Fibroblast of skin of scalp (primary cell): ENCODE results near the gene MTREX.

Experiments
- DNase-seq: peaks from one replicate; pipeline ENCODE4 v3.0.0-alpha.2; 2013

MTREX gene

GRCh38 chr5:55429613-55430253 is 121.9 kb downstream of the MTREX start:
- no peak for DNase-seq

- DNase-seq = no peak
These were observed 124.8 kb downstream of the MTREX start for GRCh38 chr5:55432549-55432948.

- no peak for DNase-seq
These were observed 129.7 kb downstream of the MTREX start for GRCh38 chr5:55437452-55437851.

DNA sequence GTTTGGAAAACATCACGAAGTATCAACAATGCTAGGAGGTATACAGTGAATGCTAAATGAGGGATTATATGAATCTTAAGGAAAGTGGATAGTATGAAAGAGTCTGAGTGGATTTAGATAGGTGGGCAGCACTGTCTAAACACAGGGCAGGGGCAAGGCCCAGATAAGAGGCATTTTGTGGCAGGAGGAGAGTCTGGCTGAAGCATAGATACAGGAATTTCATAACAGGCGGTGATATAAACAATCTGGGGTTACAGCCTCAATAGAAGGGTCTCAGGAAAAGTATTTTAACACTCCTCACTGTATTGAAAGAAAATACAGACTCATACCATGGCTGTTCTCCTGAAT is 130.0 kb downstream of the MTREX start:
- DNase-seq = no peak

DNA sequence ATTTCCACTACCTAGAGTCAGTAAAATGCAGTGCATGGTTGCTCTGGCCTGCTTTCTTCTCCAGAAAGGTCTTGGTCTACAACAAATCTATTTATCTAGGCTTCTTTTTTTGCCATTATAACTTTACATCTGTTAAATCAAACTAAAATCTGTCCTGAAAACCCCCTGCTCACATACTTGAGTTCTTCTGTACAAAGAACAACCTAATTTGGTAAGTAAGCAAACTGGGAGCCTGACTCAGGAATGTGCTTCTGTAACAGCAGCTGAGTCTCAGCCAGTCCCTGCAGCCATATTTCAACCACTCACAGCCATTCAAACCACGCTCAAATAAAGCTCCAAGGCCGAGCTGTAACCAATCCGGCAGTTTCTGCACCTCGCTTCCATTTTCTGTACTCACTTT is 131.2 kb downstream of the MTREX start:
- DNase-seq = peak; percentile 92

- DNase-seq = peak; percentile 66
These were observed 132.4 kb downstream of the MTREX start for GRCh38 chr5:55440188-55440646.

DNA sequence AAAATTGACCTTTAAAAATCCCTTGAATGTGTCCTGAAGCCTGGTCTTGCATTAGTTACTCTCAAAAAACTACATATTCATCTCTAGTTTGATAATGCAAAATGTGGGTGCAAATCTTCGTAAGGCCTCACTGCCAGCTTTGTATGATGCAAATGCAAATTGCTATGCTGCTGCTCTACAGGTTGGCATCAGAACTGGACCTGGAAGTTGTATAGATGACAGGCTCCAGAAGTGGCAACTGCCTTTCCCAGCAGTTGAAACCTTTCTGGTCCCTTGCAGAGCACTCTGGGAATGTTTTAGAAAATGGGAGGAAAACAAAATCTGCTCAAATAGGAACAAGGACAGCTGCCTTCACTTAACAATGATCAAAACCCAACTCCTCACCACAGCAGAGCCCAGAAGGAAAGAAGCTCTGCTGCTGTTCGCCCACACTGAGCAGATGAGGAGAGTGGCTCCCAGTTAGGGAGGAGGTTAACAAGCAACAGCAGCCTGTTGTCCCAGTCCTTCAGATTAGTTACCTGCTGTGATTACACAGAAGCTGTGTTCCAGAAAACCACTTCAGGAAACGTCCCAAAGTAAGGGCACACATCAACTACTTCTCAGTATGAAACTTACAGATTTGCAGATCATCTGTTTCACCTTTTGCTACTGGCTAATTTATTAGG is 133.4 kb downstream of the MTREX start:
- DNase-seq = no peak

- DNase-seq = no peak
These were observed 134.2 kb downstream of the MTREX start for GRCh38 chr5:55441954-55442353.

- no peak for DNase-seq
These were observed 138.0 kb downstream of the MTREX start for GRCh38 chr5:55445791-55446190.

GRCh38 chr5:55446640-55447351 is 139.0 kb downstream of the MTREX start:
- peak; percentile 60 for DNase-seq

- DNase-seq = peak; percentile 82
These were observed 142.4 kb downstream of the MTREX start for GRCh38 chr5:55450050-55450765.

GRCh38 chr5:55451976-55452375 is 144.2 kb downstream of the MTREX start:
- DNase-seq = no peak

- DNase-seq = no peak
These were observed 145.4 kb downstream of the MTREX start for GRCh38 chr5:55453211-55453610.

GRCh38 chr5:55454282-55454681 is 146.5 kb downstream of the MTREX start:
- no peak for DNase-seq

DNA sequence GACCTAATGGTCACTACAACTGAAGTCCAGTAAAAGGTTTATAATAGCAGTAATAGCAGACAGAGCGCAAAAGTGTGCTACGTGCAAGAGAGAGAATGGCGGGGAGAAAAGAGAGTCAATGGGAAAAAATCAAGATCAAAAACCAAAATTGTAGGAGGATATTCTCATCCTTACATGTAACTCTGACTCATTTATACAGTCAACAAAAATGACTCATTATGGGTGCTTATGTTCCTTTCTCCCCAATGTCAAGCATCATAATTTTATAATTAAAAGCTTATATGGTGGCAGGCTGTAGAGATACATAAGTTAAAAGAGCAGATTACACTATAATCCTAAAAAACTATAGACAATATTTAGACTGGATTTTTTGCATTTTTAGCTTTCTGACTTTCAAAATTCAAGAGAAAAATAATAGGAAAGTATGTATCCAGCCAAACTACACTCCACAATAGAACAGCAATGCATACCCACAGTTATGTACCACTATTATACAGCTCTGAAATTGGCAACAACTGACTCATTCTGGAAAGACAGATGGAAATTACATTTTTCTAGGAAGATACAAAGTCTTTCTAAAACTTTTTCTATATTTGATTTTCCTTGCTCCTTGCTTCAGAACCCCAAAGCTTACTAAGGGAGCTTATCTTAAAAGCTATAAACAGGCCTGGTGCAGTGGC is 148.6 kb downstream of the MTREX start:
- DNase-seq = peak; percentile 66

- DNase-seq = no peak
These were observed 151.8 kb downstream of the MTREX start for GRCh38 chr5:55459572-55459971.

- no peak for DNase-seq
These were observed 155.8 kb downstream of the MTREX start for GRCh38 chr5:55463613-55464012.

DNA sequence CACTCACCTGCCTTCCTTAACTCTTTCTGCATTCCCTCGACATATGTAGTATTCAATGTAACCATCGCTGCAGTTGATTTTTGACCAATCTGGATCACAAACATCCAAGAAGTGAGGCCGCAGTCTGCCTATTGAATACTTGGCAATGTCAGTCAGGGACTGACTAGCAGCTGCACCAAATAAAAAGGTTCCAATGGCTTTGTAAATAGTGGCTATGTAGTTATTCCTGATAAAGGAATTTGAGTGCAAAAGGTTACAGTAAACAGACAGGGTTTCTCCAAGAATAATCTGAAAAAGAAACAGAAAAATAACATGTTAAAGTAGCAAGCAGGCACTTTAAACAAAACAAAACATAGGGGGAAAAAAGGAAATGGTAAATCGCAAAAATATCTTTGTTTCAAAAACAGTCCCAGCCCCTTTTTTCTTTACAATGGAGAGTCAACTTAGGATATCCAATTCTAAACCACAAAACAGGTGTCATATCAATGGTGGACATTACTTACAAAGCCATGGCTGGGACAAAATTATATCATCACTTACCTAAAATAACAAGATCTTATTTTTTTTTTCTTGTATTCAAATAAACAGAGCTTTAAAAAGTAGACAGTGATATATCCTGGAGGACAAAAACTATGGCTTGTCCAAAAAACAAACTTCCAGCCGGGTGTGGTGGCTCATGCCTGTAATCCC is 160.2 kb downstream of the MTREX start:
- DNase-seq = no peak

DNA sequence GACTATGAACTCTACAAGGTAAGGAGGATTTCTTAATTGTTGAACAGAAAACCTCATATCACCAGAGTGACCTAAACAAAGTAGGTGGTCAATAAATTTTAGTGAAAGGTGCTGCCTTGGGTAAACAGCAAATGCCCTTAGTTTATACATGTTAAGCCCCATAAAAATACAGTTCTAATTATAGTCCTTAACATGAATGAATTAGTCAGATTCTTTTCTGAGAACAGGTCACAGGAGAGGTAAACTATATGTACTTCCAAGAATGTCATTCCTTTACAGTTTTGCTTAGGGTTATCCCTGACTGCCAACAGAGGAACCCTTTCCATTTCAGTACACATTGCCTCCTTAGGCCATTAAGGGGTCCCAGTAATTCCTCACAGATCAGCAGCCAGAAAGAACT is 162.1 kb downstream of the MTREX start:
- DNase-seq = no peak

DNA sequence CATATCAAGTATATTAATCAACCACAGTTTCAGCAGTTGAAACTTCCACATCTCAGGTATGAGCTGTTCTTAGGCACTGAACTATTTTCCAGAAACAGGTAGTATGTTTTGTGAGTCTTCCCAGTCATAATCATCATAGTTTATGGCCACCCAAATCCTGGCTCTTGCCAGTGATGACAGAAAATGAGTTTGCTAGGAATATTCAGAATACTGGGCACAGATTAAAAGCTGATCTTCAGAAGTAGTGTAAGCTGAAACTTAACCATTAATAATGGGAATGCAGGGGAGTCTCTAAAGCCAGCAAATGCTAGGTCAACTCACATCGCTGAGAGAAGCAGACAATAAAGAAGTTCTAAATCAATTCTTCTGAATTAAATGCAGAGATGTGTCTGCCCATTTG is 162.5 kb downstream of the MTREX start:
- DNase-seq = no peak

GRCh38 chr5:55471468-55471867 is 163.7 kb downstream of the MTREX start:
- no peak for DNase-seq

- DNase-seq = no peak
These were observed 164.9 kb downstream of the MTREX start for GRCh38 chr5:55472642-55473041.
